ENCODE data around the gene GM2A.

- TF ChIP-seq CTCF (IDR thresholded peaks at IDR 0.05) (no peak), JAZF1 (CRISPR knock-in tag; IDR thresholded peaks at IDR 0.05) (no peak), ATF2 (CRISPR knock-in tag; IDR thresholded peaks at IDR 0.05; ENCODE audit: borderline replicate concordance, low read depth) (no peak), ZNF532 (CRISPR knock-in tag; IDR thresholded peaks at IDR 0.05; ENCODE audit: borderline replicate concordance) (no peak), ETV6 (CRISPR knock-in tag; IDR thresholded peaks at IDR 0.05) (no peak), CREM (CRISPR knock-in tag; IDR thresholded peaks at IDR 0.05) (no peak), JUN (CRISPR knock-in tag; IDR thresholded peaks at IDR 0.05) (no peak), ZNF512 (CRISPR knock-in tag; IDR thresholded peaks at IDR 0.05; ENCODE audit: borderline replicate concordance) (no peak)
Measured at GRCh38 chr5:151254556-151254955, 1.6 kb downstream of the GM2A start.
